AG10803 (cell line): ENCODE data around the gene LAMTOR2.
"Not testable (repeated sequence)": the region's sequence is repeated elsewhere in the genome, so short reads cannot be mapped to it uniquely, and the experiment has no call there.

Source experiments
- DNase-seq: peaks from one replicate; pipeline ENCODE4 v3.0.0; 2010; ENCODE audit warnings: low read depth
- H3K4me3 ChIP-seq: 2 replicates; pipeline ENCODE4 v1.5.1; 2011; ENCODE audit warnings: mild to moderate bottlenecking, low read length, control low read depth
- CTCF ChIP-seq: conservative IDR thresholded peaks from 2 replicates; pipeline ENCODE4 v1.5.1; 2011; ENCODE audit warnings: mild to moderate bottlenecking, low read length, control low read depth, inconsistent platforms

The LAMTOR2 gene

GRCh38 chr1:156063997-156064285 lies 9.4 kb downstream of the LAMTOR2 start:
- DNase-seq: no peak
- no peak overlapping the region for H3K4me3 ChIP-seq
- TF ChIP-seq CTCF: no peak

- no peak for TF ChIP-seq CTCF
- no peak for DNase-seq
Observed at GRCh38 chr1:156064615-156065014, 10.0 kb downstream of the LAMTOR2 start.

GRCh38 chr1:156065212-156065611 lies 10.6 kb downstream of the LAMTOR2 start:
- DNase-seq: no peak
- no peak for TF ChIP-seq CTCF

More at GRCh38 chr1:156064615-156065014, 10.0 kb downstream of the LAMTOR2 start:
- H3K4me3 ChIP-seq: no peak overlapping the region

GRCh38 chr1:156065871-156066270 lies 11.3 kb downstream of the LAMTOR2 start:
- DNase-seq: no peak
- no peak overlapping the region for H3K4me3 ChIP-seq
- no peak for TF ChIP-seq CTCF

More at GRCh38 chr1:156065212-156065611, 10.6 kb downstream of the LAMTOR2 start:
- no peak overlapping the region for H3K4me3 ChIP-seq

GRCh38 chr1:156067262-156067661 lies 12.7 kb downstream of the LAMTOR2 start:
- no peak overlapping the region for H3K4me3 ChIP-seq
- no peak for TF ChIP-seq CTCF
- DNase-seq: no peak

GRCh38 chr1:156069490-156070455 lies 15.2 kb downstream of the LAMTOR2 start:
- no peak overlapping the region for H3K4me3 ChIP-seq
- no peak for TF ChIP-seq CTCF
- no peak for DNase-seq

- no peak for TF ChIP-seq CTCF
- DNase-seq: no peak
Observed at GRCh38 chr1:156070548-156070947, 16.0 kb downstream of the LAMTOR2 start.

GRCh38 chr1:156071332-156071816 lies 16.8 kb downstream of the LAMTOR2 start:
- DNase-seq, H3K4me3 ChIP-seq: not testable (repeated sequence)

More at GRCh38 chr1:156070548-156070947, 16.0 kb downstream of the LAMTOR2 start:
- H3K4me3 ChIP-seq: no peak overlapping the region
